CD4-positive, alpha-beta T cell treated with Interleukin-4 for 4 hours (primary cell): ENCODE data around the gene MYBBP1A.

ENCODE experiments used
- DNase-seq: peaks from one replicate; pipeline ENCODE4 v3.0.0-alpha.2; 2020

Gene MYBBP1A

DNA sequence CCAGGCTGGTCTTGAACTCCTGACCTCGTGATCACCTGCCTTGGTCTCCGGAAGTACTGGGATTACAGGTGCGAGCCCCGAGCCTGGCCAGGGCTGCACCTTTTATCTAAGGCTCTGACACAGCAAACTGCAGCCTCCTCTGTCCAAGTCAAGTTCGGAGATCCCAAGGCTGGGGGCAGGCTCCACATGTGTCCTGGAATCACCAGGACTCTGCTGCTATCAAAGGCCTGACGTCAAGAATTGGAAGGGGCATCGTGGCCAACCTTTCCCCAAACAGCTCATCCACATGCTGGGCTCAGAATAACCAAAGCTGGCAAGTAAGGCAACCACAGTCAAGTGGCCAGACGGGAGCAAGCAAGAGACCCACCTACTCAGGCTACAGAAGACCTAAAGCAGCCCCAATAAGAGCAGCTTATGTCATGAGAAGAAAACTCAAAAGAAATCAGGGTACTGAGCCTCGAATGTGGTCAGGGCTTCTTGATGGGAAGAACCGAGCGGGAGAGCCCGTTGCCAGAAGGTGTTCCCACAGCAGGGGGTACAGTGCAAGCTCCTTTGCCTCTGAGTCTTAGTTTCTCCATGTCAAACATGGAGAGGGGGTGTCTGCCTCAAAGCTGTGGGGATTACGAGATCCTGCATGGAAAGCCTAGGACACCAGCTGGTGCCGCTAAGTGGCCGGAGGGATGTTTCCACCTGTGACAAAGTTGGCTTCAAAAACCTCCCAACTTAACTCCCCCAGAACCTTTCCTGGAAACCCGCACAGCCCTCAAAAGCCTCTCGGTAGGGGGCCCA, 7.9 kb downstream of the MYBBP1A start:
- no peak for DNase-seq

DNA sequence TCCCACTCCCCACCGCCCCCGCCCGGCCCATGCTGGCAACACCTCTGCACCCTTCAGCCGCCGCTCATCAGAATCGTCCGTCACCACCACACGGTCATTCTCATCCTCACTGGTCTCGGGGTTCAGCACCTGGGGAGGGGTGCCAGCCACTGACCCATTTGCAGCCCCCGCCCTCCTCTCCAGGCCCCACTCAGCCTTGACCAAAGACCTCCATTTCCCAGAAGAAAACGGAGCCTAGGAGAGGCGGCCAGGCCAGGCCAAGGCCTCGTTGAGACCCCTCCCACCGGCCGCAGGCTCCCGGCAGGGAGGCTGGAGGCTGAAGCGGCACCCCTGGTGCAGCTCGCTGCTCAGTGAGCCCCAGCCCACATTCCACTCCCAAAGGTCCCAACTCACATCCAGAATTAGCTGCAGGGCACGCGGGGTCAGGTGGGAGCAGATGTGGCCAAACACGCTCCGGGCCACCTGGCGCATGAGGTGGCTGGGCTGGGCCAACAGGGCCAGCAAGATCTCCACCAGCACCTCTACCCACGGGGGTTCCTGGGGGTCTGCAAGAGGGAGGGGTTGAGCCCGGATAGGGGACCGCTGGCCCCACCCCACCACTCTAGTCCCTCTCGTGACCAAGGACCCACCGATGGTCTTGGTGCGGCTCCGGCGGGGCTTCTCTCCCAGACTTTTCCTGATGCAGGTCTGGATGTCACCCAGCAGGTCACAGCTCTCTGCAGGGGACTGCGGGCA, 9.8 kb downstream of the MYBBP1A start:
- no peak for DNase-seq

DNA sequence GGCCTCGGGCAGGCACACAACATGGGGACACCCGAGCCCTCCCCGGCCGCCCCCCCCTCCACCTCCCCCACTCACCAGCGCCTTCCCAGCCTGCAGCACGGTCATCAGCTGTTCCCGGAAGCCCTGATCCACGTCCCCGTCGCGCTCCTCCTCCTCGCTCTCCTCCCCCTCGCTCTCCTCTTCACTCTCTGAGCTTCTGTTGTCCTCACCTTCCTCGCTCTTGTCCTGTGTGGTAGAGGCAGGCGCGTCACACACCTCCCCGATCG, 10.3 kb downstream of the MYBBP1A start:
- no peak for DNase-seq

DNA sequence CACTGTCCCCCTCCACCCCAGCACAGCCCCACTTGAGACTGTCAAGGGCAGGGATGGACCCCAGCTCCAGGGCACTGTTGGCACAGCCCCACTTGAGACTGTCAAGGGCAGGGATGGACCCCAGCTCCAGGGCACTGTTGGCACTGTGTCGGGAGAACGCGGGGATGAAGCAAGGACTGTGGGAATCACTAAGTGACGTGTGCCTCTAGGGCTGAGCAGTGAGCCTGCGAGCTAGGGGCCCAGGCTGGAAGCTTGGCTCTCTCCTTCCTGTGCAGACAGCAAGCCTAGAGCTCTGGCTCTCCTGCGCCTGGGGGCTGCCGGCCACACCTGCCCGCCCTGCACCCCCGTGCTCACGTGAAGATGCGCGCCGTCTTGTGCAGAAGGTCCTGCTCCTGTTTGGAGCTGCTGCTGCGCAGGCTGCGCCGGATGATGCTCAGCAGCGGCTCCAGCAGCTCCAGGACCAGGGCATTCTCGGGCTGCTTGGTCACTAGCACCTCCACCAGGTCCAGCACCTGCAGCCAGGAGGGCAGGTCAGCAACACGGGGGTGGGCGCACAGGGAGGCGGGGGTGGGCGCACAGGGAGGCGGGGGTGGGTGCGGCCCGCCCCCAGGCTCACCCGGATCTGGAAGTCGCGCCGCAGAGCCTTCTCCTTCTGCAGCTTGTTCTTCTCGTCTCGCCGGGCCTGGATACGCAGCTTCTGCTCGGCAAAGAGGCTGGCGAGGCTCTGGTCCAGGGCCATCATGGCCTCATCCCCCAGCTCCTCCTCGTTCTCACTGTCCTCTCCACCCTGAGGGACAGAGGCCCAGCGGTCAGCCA, 10.8 kb downstream of the MYBBP1A start:
- no peak for DNase-seq

DNA sequence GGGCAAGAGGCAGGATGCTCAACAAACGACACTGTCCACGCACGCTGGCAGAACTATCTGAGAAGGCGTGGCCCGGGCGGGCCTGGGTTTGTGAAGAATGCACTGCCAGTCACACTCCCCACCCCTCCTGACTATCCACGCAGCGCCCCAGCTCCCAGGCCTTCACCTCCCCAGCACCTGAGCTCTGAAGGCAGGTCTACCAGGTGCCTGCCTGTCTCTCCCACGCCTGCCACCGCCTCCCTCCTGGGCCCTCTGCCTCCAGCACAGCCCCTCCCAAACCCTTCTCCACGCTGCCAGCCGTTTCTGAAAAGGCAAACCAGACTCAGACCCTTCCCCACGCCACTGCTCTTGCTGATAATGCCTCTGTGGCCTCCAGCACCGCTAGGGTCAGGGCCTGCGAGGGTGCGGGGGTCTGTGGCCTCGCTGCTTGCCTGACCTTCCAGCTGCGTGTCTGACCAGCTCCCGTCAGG, 11.6 kb downstream of the MYBBP1A start:
- no peak for DNase-seq

DNA sequence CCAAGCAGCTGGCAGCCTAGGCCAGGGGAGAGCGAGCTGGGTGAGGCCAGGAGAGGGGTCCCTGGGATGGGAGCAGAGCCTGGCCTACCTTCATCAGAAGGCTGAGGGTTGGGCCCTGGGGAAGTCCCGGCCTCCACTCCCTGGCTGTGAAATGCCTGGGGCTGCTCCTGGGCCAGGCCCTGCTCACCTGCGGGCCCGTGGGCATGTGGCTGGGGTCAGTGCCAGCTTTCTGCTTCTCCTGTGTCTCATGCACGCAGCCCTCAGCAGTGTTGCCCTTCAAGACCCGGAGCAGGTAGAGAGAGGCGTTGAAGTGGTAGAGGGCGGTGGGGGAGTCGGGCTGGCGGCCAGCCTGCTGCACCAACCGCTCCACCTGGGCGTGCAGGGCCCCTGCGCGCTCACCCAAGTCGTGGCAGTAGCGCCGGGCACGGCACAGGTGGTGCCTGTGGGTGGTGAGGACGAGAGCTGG, 12.4 kb downstream of the MYBBP1A start:
- DNase-seq: no peak

DNA sequence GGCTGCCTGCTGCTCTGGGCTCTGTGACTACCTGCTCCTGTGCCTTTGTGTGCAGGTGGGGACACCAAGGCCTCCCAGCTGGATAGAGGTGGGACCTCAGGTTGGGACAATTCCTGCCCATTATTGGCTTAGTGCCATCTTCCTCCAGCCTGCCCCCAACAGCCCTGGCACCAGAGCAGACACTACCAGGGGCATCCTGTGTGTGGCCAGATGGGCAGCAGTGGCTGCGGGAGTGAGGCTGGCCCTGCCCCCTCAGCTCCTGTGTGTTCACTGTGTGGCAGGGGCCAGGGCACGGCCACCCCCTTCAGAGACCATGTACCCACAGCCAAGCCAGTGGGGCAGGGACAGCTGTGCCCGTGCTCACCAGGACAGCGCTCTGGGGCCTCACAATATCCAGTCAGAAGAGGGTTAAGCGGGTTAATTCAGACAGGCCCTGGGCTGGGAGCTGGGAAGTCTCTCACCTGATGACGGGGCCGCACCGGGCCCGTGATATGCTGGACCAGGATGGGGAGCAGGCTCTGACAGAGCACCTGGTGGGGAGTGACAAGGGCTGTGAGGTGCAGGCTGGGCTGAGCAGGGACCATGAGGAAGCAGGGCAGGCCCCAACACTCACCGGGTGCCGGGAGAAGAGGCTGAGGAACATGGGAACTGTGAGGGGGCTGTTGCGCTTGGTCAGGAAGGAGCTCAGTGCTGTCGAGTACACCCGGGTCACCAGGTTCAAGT, 13.0 kb downstream of the MYBBP1A start:
- no peak for DNase-seq

DNA sequence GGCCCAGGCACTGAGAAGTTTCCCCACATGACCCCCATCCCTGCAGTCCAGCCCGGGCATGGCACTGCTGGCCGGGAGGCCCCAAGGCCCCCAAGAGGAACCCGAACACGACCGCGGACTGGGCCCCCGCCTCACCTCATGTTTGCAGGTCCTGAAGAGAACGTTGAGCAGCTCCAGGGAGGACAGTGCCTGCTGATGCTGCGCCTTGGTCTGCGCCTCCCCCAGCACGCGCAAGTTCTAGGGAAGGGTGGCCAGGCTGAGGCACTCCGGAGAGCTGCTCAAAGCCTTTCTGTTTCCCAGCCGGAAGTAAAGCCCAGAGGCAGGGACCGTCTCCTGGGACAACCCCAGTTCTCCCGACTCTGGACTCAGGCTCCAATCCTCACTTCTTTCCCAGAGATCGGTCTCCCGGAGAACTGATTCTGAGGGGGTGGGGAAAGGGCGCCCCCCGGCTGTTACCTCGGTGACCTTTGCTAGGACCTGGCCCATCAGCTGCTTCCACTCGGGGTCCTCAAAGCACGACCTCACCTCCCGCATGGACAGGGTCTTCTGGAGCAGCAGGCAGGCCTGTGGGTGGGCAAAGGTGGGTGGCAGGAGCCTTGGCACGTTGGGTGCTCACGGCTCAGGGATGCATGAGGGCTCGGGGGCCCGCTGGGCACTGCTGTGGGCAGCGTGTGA, 13.7 kb downstream of the MYBBP1A start:
- DNase-seq: no peak

DNA sequence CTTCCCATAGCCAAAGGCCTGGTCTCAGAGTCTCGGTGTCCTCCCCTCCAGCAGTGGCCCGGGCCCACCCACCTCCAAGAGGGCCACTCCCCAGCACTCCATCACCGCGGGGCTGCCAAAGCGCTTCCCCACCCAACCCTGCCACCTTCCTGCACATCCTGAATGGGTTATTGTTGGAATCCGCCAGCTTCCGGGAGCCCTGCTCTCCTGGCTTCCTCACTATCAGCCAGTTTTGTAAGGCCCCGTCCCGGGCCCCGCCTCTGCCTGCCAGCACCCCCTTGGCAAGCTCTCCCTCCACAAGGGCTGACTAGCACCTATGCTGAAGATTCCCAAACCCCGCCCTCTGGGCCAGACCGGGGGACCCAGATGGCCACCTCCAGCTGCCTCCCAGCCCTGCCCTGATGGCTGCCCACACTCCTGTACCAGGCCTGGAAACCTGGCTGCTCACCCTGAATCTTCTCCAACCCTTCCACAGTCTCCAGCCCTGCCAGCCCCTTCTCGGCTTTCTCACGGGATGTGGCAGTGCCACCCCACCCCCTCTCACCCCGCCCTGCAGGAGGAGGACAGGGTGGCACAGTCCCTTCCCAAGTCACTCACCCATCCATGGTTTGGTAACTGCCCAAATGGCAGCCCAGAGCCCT, 14.4 kb downstream of the MYBBP1A start:
- no peak for DNase-seq

DNA sequence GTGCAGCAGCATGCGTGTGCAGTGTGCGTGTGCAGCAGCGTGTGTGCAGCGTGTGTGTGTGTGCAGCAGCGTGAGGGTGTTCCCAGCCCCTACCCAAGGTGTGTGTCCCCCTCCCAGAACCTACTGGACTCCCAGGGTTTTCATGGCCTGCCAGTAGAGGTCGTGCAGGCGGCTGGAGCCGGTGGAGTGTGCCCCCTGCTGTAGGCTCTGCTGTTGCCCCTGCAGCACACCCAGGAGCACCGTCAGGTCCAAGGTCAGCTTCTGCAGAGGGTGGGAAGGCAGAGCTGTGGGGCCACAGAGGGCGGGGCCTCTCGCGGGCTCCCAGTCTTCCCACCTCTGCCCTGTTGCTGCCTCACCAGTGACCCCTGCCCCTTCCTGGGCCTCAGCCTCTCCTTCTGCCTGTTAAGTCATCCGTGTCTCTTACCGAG, 14.9 kb downstream of the MYBBP1A start:
- DNase-seq: no peak

DNA sequence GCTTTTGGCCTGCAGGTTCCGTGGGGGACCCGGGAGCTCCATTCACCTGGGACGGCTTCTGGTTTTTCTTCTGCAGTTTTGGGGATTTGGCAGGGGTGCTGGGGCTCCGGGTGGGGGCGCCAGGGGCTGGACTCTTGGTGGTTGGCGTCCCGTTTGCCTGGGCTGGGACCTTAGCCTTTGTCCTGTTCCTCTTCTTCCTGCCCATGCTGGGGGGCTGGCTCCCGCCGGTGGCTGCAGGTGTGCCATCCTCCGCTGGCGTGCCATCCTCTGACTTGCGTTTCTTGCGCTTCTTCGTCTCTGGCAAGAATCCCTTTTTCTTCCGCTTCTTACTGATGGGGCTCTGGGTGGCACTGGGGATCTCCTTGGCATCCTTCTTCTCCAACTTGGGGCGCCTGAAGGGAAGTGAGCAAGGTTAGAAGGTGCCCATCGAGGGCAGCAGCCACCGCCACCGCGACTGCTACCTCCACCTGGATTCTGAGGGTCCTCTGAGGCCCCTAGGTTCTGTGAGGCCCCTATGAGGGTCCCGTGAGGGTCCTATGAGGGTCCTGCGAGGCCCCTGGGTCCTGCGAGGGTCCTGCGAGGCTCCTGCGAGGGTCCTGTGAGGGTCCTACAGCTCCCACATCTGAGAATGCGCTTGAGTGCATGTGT, 15.5 kb downstream of the MYBBP1A start:
- no peak for DNase-seq

DNA sequence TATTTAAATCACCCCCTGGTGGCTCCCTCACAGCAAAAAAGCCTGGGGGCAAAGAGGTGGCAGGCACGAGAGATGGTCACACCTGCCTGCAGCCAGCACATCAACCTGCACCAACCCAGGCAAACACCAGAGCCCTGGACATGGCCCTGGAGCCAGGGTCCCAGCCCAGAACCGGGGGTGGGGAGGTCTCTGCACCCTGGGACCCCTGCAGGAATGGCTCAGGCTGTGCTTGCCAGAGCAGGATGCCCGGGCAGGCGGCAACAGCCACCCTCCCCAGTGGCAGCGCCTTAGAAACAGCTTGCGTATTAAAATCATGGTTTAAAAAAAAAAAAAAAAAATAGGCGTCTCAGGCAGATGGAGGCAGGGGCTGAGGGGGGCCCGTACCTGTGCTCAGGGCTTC, 16.2 kb downstream of the MYBBP1A start:
- no peak for DNase-seq

DNA sequence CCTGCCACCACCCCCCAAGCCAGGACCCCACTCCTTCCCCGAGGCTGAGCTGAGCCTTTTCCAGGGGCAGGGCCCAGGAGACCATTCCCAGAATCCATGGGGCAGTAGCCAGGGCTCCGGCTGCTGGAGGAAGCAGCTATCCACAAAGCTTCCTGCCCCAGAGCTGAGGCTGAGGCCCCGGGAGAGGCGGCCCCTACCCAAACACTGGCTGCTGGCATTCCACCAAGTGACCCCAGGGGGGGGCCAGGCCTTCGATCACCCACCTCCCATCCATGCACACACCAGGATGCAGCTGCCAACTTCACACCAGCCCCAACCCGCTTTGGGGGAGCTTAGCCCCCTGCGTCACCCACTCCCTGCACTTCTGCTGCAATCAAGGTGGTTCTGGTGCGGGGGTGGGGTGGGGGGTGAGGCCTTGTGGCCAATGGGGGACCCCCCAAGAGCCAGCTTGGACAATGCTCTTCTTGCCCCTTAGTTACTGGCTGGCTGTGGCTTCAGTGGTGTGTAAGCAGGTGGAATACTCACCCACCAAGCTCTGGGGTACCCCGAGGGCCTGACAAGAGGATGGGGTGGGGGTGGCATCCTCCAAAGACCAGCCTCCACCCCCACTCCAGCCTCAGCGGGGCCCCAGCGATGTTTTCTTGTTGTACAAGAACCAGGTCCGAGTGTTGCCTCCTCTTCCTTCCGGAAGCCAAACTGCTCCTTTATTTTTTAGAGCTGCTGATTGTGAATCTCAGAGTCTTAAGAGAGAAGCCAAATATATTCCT, 16.8 kb downstream of the MYBBP1A start:
- DNase-seq: no peak

DNA sequence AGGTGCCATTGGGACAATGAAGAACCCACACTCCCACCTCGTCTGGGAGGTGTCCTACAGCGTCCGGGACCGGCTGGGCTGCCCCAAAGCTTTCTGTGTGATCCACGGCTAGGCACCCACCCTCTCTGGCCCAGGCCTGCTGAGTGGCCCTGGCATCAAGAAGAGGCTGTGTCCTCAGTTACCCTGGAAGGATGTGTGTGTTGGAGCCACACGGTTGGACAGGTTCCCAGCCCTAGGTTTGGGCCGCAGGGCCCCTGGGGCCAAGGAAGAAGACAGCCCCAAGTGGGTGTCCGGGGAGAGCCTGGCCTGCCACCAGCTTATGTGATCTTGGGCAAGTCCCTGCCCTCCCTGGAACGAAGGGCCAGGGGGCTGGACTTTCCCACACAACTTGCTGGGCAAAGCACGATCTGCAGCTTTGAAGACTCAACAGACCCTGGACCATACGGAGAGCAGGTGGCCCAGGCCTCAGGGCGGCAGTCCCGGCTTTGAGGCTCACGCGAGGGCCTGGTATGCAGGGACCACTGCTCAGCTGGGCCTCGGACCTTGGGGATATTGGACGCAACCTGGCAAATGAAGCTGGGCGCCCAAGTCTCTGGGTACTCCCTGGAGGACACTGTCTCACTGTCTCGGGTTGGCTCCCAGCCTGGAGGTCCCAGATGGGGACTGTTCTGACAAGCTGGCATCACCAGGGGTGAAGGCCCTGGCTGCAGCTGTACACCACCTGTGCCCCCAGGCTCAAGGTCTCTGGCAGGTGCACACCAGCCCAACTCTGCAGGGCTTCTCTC, 17.5 kb downstream of the MYBBP1A start:
- no peak for DNase-seq

DNA sequence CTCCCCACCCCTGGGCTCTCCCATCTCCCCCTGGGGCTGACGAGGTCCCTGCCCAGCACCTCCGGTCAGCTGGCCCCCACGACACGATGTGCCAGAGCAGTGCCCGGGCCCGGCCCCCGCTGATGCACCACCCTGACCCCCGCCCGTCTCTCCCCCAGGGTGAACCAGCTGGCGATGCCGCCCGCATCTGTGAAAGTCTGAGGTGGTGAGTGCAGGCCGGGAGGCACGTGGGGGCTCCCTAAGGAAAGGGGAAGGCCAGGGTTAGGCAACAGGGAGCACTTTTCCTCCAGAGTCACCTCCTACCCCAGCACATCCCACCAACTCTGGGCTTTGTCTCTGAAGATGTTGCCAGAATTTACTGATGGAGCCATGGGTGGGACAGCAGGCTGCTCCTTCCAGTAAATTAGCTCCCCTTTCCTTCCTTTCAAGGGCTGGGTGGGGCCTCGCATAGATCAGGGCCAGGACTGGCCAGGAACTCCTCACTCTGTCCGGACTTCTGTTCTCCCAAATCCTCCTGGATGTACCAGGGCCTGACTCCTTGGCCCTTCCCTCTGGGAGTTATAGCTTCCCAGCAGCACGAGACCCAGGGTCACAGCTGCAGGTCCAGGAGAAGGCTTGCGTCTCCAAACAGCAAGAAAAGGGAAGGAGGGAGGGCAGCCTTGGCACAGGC, 18.3 kb downstream of the MYBBP1A start:
- DNase-seq: no peak

DNA sequence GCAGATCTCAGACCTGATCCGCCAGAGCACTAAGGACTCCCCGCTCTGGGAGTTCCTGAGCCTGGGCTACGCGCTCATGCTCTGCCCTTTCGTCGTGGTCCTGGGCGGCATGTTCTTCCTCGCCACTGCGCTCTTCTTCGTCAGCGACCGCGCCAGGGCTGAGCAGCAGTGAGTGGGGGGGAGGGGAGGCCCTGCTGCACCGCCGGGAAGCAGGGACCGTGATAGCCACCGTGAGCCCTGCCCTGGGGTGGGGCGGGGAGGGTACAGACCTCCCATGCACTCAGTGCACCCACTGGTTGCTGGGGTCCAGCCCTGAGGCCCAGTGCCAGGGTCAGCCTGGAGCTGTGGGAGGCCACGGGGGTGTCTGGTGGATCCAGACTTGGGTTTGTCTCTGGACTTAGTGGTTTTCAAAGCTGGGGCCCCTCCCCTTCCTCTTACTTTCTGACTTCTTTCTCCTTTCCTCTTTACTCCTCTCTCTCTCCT, 18.9 kb downstream of the MYBBP1A start:
- DNase-seq: no peak

DNA sequence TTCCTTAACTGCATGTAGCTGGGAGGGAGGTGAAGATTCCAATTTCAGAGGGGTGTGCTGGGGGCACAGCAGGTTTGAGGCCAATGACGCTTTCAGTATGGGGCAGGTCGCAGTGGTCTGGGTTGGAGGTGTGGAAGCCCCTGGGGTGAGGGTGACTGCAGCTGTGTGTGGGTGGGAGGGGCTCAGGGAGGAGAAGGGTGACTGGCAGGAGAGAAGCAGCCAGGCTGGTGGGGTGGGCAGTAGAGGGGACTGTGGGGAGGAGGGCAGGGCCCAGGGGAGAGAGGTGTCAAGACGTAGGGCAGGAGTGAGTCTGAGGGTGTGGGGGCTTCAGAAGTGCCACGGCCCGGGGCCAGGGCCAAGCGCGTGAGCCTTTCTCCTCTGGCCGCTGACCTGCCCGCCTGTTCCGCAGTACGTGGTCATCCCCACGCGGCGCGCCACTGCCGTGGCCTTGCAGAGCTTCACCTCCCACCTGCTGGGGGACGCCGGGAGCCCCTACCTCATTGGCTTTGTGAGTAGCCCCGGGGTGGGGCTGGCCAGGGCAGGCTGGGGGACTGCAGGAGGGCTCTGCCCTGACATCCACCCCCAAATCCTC, 19.4 kb downstream of the MYBBP1A start:
- no peak for DNase-seq

DNA sequence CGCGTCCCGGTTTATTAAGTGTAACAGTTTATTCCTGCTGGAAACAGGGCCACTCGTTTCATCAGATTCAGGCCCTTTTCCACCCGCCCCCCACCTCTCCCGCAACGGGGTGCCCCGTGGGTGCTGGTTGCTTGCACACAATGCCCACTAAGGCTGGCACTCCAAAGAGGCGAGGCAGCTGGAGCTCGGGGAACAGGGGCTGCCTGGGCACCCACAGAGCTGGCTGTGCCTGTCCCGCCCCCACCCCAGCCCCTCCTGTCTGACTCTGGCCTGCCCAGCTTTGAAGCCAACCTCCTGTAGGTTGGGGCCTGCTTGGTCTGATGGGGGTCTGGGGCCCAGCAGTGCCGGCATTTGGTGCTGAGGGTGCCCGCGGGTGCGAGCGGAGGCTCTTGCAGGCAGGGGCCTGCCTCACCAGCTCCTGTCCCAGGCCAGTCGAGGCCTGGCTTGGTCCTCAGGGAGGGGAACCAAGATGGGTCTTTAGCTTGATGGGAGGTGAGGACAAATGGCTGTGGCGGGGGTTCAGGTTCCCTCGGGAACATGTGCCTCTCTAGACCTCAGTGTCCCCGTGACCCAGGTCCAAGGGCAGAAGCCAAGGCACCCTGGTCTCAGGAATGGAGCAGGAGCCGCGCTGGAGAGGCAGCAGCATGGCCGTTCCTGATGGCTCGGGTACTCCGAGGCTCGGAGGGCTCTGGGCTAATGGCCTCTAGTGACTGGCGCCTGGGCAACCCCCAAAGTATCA, 20.1 kb downstream of the MYBBP1A start:
- DNase-seq: no peak
